Measurements from ENCODE around the gene CDCA5. TPM values are rescaled to one million over a fixed set of nuclear protein-coding genes. Genes with fewer than 3 reads are reported as not detected.

CDCA5 gene
- polyA plus RNA-seq, 2 of the 4 experiments (the other 2 are of a cell fraction), result 30.9 to 46.0 TPM

GRCh38 chr11:65112546-65113360, 28.9 kb upstream of the CDCA5 start:
- Histone ChIP-seq H3K27ac (peak overlapping the region; percentile 73 to 88), H3K4me3 (peak overlapping the region; percentile 52), H3K4me1 (peaks cover 31% of the 10 kb centered on the region; the same call in 2 of the 3 replicates), H3K9me3 (no peaks in the 10 kb centered on the region), H3K4me2 (peak overlapping the region; percentile 100)
- peak; percentile 25 to 57; a peak in 5 of 6 replicates for ATAC-seq
- WGBS (ENCODE audit: missing lambda C conversion rate), result 43% methylated on average over 25 of the region's 57 CpGs
- no peak for FAIRE-seq
- peak; percentile 53 to 64 for DNase-seq (ENCODE audit: low read depth in 1 of 2, low spot score in 1 of 2)
- TF ChIP-seq HES2 (IDR thresholded peaks at IDR 0.05) (no peak), TP53 (CRISPR knock-in tag; IDR thresholded peaks at IDR 0.05) (no peak), E2F6 (IDR thresholded peaks at IDR 0.05; ENCODE audit: borderline replicate concordance, low read depth) (no peak; the same call in 1 of the 2 replicates), HMGXB4 (CRISPR knock-in tag; IDR thresholded peaks at IDR 0.05; ENCODE audit: borderline replicate concordance) (peak; percentile 75; the same call in 1 of the 2 replicates), ZC3H11A (IDR thresholded peaks at IDR 0.05) (no peak), PBX3 (IDR thresholded peaks at IDR 0.05) (0 out of 2 replicates have a peak, but pooled peaks have one; percentile 60), EHMT2 (IDR thresholded peaks at IDR 0.05; ENCODE audit: low read depth) (no peak), RAD21 (conservative IDR thresholded peaks at IDR 0.05 in 1 of 2, IDR thresholded peaks at IDR 0.05 in 1 of 2) (peak in 1 of 2 experiments; percentile 31; a peak in 1 of 5 replicates), CHD4 (IDR thresholded peaks at IDR 0.05; ENCODE audit: borderline replicate concordance) (no peak), SMC3 (IDR thresholded peaks at IDR 0.05) (peak; percentile 49), CTCF (IDR thresholded peaks at IDR 0.05) (peak; percentile 91), ELK1 (IDR thresholded peaks at IDR 0.05; ENCODE audit: low read depth, low read length) (no peak), RFX5 (IDR thresholded peaks at IDR 0.05) (no peak), MAX (IDR thresholded peaks at IDR 0.05) (no peak; the same call in 1 of the 2 replicates), HOXB13 (CRISPR knock-in tag; IDR thresholded peaks at IDR 0.05; ENCODE audit: low read depth) (no peak), POLR2AphosphoS2 (conservative IDR thresholded peaks at IDR 0.05; ENCODE audit: low read length) (no peak), POLR2A (IDR thresholded peaks at IDR 0.05; ENCODE audit: low read length) (peak; percentile 18), PHF8 (IDR thresholded peaks at IDR 0.05; ENCODE audit: borderline replicate concordance, low read depth) (no peak), JUN (IDR thresholded peaks at IDR 0.05) (peak in 1 of 2 experiments; percentile 22; a peak in 2 of 5 replicates), ZNF302 (CRISPR knock-in tag; IDR thresholded peaks at IDR 0.05) (no peak), NFE2L2 (conservative IDR thresholded peaks at IDR 0.05; ENCODE audit: low read length) (no peak)
- CTCF ChIA-PET, result interaction anchor here (0.5 to 6.6 kb wide), 23 partner anchors 7 to 312 kb away, joined by 3 to 153 read pairs (median 4); partner anchors contain the start of genes ARL2, CAPN1, FAU and MRPL49
- POLR2A ChIA-PET, result interaction anchor here (0.5 to 3.4 kb wide), 10 partner anchors 9 to 452 kb away, joined by 3 to 24 read pairs (median 4); partner anchors contain the start of genes CDC42BPG, FAU and MRPL49
